Activated naive CD4-positive, alpha-beta T cell treated with Interleukin-2 at 50 U/mL for 16 hours (primary cell): ENCODE measurements around the gene PRDX5.

ENCODE experiments used
- DNase-seq: peaks from one replicate; pipeline ENCODE4 v3.0.0-alpha.2; 2020

PRDX5 gene

GRCh38 chr11:64349404-64349803 is 31.5 kb downstream of the PRDX5 start:
- DNase-seq, result no peak

- DNase-seq, result no peak
Measured at GRCh38 chr11:64351136-64351631, 33.3 kb downstream of the PRDX5 start.

GRCh38 chr11:64352099-64352994 is 34.4 kb downstream of the PRDX5 start:
- DNase-seq, result no peak

GRCh38 chr11:64352995-64353714 is 35.2 kb downstream of the PRDX5 start:
- DNase-seq, result no peak

- DNase-seq, result no peak
Measured at GRCh38 chr11:64353715-64354506, 36.0 kb downstream of the PRDX5 start.

- DNase-seq, result no peak
Measured at GRCh38 chr11:64355078-64355940, 37.4 kb downstream of the PRDX5 start.

- peak; percentile 40 for DNase-seq
Measured at GRCh38 chr11:64356498-64357411, 38.8 kb downstream of the PRDX5 start.

- no peak for DNase-seq
Measured at GRCh38 chr11:64357446-64357845, 39.5 kb downstream of the PRDX5 start.

GRCh38 chr11:64357904-64358535 is 40.1 kb downstream of the PRDX5 start:
- peak; percentile 43 for DNase-seq

GRCh38 chr11:64358536-64358906 is 40.6 kb downstream of the PRDX5 start:
- no peak for DNase-seq

GRCh38 chr11:64358907-64359711 is 41.2 kb downstream of the PRDX5 start, which contains the start of gene RPS6KA4:
RPS6KA4 (plus strand) TSS chr11:64359162; CDS start chr11:64359236, 74 bp downstream.
- DNase-seq, result peak; percentile 64

GRCh38 chr11:64359712-64360445 is 42.0 kb downstream of the PRDX5 start:
- peak; percentile 27 for DNase-seq

- no peak for DNase-seq
Measured at GRCh38 chr11:64360448-64360921, 42.6 kb downstream of the PRDX5 start.

GRCh38 chr11:64361659-64362058 is 43.7 kb downstream of the PRDX5 start:
- no peak for DNase-seq

- no peak for DNase-seq
Measured at GRCh38 chr11:64362339-64362738, 44.4 kb downstream of the PRDX5 start.

GRCh38 chr11:64364435-64364834 is 46.5 kb downstream of the PRDX5 start:
- DNase-seq, result no peak

GRCh38 chr11:64364911-64365310 is 47.0 kb downstream of the PRDX5 start:
- no peak for DNase-seq

GRCh38 chr11:64366751-64367150 is 48.8 kb downstream of the PRDX5 start:
- DNase-seq, result no peak
